GM10248 (cell line): ENCODE results near the gene ZNFX1.
"Not testable (repeated sequence)": the region's sequence is repeated elsewhere in the genome, so short reads cannot be mapped to it uniquely, and the experiment has no call there.

Experiments used
- CTCF ChIA-PET: fragments of 300-600 bp; sonication (Branson Sonifier 250); formaldehyde crosslinking; extraction: SDS; loops from one replicate; lab custom pipeline; 2021; ENCODE audit warnings: antibody characterized with exemption; lab: Yijun Ruan, JAX
- POLR2A ChIA-PET: fragments of 350-650 bp; sonication (Branson Sonifier 250); formaldehyde crosslinking; extraction: SDS; loops from one replicate; lab custom pipeline; 2020; ENCODE audit warnings: antibody characterized with exemption; lab: Yijun Ruan, JAX
- DNase-seq: peaks from one replicate; pipeline ENCODE4 v3.0.0; 2012; ENCODE audit errors: extremely low spot score
- TF ChIP-seq, protein P1 (sequence below): IDR thresholded peaks from 2 replicates; pipeline ENCODE4 v1.5.1; 2012; ENCODE audit warnings: mild to moderate bottlenecking, low read depth; ENCODE audit errors: extremely low read depth, missing control alignments, control extremely low read depth

Gene ZNFX1

DNA sequence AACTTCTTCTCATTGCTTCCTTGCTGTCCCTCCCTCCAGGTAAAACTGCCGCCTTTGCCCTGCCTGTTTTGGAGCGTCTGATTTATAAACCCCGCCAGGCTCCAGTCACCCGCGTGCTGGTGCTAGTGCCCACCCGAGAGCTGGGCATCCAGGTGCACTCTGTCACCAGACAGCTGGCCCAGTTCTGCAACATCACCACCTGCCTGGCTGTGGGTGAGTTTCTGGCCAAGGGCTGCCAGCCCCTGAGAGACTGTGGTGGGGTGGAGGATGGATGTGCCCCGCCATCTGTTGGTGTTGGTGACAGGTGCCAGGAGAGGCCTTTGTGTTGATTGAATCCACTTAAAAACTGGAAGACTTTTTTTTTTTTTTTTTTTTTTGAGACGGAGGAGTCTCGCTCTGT lies 49.2 kb downstream of the ZNFX1 start:
- ChIA-PET CTCF (interaction anchor here (0.9 to 1.4 kb wide), 3 partner anchors 11 to 17 kb away, joined by 3 to 5 read pairs (median 3); no protein-coding TSS in a partner anchor), POLR2A (interaction anchor here (0.7 kb wide), 1 partner anchor 52 kb away, joined by 5 read pairs; no protein-coding TSS in a partner anchor)
- DNase-seq, result no peak
- TF ChIP-seq, protein P1, sequence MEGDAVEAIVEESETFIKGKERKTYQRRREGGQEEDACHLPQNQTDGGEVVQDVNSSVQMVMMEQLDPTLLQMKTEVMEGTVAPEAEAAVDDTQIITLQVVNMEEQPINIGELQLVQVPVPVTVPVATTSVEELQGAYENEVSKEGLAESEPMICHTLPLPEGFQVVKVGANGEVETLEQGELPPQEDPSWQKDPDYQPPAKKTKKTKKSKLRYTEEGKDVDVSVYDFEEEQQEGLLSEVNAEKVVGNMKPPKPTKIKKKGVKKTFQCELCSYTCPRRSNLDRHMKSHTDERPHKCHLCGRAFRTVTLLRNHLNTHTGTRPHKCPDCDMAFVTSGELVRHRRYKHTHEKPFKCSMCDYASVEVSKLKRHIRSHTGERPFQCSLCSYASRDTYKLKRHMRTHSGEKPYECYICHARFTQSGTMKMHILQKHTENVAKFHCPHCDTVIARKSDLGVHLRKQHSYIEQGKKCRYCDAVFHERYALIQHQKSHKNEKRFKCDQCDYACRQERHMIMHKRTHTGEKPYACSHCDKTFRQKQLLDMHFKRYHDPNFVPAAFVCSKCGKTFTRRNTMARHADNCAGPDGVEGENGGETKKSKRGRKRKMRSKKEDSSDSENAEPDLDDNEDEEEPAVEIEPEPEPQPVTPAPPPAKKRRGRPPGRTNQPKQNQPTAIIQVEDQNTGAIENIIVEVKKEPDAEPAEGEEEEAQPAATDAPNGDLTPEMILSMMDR, result no peak

GRCh38 chr20:49225896-49226295 lies 52.0 kb downstream of the ZNFX1 start:
- ChIA-PET CTCF (no interaction called here), POLR2A (no interaction called here)

DNA sequence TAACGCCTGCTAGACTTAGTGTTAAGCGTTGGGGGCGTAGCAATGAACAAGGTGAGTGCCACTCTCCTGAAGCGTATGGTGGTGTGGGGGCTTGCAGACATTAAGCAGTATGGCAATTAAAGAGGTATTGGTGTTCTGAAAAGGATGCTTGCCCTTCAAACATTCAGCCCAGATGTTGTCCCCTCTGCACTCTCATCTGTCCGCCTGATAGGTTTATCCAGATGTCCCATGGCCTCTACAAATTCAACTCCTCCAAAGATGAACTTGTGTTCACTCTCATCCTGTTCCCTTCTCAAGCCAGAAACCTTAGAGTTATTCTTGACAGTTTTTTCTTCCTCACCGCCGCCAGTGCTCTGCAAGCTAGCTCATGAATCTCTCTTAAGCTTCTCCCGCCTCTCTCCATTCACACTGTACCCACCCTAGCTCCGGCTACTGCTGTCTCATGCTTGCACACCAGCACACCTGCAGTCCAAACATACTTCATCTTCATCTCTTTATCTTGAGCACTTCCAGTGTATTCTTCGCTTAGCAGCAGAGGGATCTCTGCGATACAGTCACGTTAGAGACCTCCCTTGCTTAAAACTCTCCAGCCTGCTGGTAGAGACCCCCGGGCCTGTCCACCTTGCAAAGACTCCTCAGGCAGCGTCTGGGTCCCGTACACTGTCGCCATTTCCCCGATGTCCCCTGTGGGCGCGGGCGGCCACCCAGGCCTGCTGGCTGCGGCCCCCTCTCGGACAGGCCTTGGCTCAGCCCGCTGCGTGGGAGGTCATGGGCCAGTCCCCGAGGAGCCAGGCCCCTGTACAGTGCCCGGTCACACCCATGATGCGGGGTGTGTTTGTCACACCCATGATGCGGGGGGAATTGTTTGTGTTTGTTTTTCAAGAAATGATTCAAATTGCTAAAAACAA lies 57.7 kb downstream of the ZNFX1 start:
- DNase-seq, result no peak
- TF ChIP-seq, protein P1, result no peak
- ChIA-PET POLR2A (no interaction called here), CTCF (interaction anchor here (0.8 to 1.3 kb wide), 2 partner anchors 17 to 104 kb away, joined by 3 read pairs; no protein-coding TSS in a partner anchor)

More at GRCh38 chr20:49225896-49226295, 52.0 kb downstream of the ZNFX1 start:
- TF ChIP-seq, protein P1, result no peak
- no peak for DNase-seq

DNA sequence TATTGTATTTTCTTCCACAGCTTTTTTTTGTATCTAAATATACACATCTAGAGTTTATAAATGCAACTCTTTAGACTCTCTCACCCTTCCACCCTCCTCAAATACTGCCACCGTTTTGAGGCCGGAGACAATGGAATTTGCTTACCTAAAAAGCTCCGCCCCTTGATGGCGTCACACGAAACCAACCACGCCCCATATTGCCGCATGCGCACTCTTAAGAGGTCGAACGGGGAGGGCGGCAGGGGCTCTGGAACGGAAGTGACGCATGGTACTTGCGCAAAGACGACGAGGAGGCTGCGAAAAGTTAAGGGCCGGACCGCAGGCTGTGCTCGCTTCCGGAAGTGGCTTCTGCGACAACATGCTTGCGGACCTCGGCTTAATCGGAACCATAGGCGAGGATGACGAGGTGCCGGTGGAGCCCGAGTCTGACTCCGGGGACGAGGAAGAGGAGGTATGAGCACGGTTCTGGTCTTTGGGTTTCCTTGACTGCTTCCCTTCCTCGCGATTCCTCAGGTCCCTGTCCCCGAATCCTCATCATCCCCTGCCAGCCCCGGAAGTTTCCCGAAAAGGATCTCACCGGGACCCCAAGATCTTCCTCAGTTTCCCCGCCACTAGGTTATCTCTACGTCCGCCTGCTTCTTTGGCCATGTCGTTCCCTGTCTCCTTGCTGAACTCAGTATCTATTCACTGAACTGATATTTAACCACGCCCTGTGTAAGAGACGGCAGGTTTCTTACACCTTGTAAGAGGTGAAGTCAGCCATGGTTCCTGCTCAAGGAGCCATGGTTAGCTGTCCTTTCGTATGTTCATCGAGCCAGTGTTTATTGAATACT lies 58.5 kb downstream of the ZNFX1 start, which contains the start of gene DDX27:
TSS of gene DDX27 (plus strand) at position 326 of the 833 bp plus-strand sequence. CDS start at position 359, 33 bp downstream.
- TF ChIP-seq, protein P1, result no peak
- ChIA-PET POLR2A (interaction anchor here (0.6 to 0.7 kb wide), 3 partner anchors 14 to 718 kb away, joined by 3 to 9 read pairs (median 5); no protein-coding TSS in a partner anchor), CTCF (interaction anchor here (0.6 to 6.0 kb wide), 9 partner anchors 13 to 103 kb away, joined by 3 to 103 read pairs (median 5); partner anchors contain the start of gene STAU1)
- DNase-seq, result peak; percentile 96

- not testable (repeated sequence) for DNase-seq
- CTCF ChIA-PET, result interaction anchor here (1.0 to 6.0 kb wide), 7 partner anchors 12 to 102 kb away, joined by 3 to 103 read pairs (median 14); partner anchors contain the start of gene STAU1
- POLR2A ChIA-PET, result interaction anchor here (0.6 to 0.7 kb wide), 2 partner anchors 39 to 718 kb away, joined by 5 to 9 read pairs; no protein-coding TSS in a partner anchor
Measured at GRCh38 chr20:49218739-49219090, 59.1 kb downstream of the ZNFX1 start.

DNA sequence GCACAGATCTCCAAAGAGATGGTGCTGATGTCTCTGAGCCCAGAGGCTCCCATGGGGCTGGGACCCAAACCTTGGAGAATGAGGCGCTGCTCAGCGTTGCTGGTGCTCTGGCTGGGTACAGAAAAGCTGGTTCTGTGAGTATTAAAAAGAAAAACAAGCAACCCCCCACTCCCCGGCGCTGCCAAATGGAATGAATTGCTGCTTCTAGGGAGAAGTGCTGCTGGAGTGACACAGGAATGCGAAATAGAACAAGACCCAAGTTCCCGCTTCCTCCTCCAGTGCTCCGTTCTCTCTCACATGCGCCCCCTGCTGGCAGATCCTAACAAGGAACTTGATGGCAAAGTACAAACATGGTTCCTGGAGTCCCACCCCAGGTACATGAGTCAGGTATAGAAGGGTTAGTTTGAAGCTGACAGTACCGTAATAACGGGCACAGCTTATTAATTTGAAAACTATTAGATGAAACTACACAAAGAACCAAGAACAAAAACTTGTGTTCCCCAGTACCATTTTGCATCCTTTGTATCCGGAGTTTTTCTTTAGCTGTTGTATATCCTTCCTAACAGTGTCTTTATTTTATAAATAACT lies 60.8 kb downstream of the ZNFX1 start:
- CTCF ChIA-PET, result interaction anchor here (0.6 to 6.0 kb wide), 46 partner anchors 11 to 271 kb away, joined by 3 to 103 read pairs (median 5); partner anchors contain the start of genes CSE1L and STAU1
- POLR2A ChIA-PET, result no interaction called here

More for the DNA sequence above, 60.8 kb downstream of the ZNFX1 start:
- peak; percentile 74 for DNase-seq
- TF ChIP-seq, protein P1, result peak; percentile 74
